Activated CD4-positive, CD25-positive, alpha-beta regulatory T cell treated with anti-CD3 and anti-CD28 coated beads, Interleukin-2, amount 50 U/mL, for 72 hours (primary cell): ENCODE results near the gene RXFP4.
A peak's percentile ranks its signal among the peaks of the same experiment; 100 is the strongest.
"Not testable (repeated sequence)": the region's sequence is repeated elsewhere in the genome, so short reads cannot be mapped to it uniquely, and the experiment has no call there.

ENCODE experiments used
- DNase-seq: peaks from one replicate; pipeline ENCODE4 v3.0.0; 2021

The RXFP4 gene

DNA sequence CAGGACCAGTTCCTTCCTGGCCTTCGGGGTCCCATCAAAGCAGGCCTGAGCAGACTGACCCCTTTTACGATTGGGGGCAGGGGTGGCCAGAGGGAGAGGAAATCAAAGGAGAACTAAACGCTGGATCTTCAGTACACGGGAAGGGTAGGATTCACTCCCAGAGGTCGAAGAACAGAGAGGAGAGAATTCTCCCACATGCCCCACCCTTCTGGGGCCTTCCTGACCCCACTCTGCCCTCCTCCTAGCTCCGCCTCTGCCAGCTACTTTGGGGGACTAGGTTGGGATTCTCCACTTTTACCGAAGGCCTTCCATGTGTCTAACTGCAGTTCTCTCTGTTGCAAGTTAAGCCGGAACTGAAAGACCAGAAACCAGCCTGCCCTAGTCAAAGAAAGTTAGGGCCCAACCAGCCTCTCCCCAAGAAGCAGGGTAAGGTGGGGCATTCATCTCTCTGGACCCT, 37.6 kb downstream of the RXFP4 start:
- no peak for DNase-seq

DNA sequence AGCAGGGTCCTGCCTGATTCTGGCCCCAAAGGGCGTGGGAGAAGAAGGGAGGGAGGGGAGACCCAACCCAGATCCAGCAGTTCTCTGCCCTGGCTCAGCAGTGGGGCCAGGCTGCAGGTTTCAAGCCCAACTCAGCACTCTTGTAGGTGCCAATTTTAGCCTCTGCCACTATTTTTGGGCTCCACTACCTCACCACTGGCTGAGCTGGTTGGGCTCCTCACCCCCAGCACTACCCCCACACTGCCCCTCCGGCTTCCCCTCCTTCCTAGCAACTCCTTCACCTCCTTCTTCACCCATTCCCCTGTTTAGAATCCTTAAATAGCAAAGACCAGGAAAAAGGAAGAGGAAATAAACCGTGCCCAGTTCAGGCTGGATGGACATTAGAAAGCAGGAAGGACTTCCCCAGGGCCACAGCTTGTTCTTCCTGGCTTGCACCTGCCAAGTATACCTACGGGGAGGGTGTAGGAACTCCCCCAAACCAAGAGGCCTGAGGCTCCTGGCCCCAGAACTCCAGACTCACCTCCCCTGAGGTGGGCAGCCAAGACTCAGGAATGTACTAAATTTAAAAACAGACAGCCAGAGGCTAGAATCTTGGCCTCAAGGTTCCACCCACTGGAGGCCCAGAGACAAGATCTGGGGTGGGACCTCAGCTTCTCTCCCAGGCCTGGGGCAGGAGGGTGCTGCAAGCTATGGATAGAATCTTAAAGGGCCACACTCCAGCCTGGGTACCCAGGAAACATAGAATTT, 38.3 kb downstream of the RXFP4 start:
- DNase-seq: no peak

DNA sequence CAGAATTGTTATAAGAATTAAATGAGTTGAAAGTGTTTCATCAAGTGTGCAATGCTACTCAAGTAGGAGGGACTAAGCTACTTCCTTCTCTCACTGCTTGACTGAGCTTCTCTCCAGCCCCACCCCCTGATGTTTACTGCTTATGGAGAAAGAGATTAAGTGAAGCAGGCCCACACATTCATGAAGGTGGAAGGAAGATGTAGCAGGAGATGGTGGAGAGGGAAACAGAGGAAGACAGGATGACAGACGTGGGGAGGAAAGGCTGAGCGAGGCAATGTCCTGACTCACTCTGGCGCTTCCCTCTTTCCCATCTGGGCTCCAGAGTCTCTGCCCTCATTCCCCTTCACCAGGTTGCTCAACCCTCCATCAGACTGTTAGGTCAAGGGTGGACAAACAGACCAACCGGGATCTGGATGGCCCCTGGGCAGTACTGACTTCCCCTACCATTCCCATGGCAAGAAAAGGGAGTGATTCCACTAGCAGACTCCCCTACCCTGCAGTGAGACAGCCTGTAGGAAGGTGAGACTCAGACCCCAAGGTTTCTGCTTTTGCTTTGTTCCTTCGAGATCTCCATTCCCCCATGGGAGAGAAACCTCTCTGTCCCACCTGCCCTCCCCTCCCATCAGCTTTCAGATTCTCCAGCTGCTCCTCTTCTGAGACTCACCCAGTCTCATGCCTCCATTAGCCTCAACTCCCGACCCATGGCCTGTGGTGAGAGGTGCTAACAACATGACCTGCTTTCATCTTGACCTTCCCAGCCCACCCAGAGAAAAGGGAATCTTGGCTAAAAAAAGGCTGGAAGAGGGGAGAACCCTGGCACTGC, 40.0 kb downstream of the RXFP4 start:
- DNase-seq: no peak

DNA sequence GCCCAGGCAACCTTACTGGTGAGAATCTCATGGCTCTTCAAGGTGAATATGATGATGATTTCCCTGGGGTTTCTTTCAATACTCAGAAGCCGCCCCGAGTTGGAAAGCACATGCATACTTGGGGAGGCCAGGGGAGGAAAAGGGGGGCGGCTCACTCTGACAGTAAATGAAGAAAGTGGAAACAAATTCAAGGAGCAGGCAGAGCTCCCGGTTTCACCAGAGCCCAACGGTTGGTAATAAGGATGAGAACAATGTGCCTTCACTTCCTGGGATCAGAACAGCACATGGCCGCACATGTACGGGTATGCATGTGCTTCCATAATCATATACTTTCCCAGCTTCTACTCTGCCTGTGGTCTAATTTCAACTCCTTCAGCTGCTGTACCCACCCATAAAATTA, 40.7 kb downstream of the RXFP4 start:
- DNase-seq: no peak

DNA sequence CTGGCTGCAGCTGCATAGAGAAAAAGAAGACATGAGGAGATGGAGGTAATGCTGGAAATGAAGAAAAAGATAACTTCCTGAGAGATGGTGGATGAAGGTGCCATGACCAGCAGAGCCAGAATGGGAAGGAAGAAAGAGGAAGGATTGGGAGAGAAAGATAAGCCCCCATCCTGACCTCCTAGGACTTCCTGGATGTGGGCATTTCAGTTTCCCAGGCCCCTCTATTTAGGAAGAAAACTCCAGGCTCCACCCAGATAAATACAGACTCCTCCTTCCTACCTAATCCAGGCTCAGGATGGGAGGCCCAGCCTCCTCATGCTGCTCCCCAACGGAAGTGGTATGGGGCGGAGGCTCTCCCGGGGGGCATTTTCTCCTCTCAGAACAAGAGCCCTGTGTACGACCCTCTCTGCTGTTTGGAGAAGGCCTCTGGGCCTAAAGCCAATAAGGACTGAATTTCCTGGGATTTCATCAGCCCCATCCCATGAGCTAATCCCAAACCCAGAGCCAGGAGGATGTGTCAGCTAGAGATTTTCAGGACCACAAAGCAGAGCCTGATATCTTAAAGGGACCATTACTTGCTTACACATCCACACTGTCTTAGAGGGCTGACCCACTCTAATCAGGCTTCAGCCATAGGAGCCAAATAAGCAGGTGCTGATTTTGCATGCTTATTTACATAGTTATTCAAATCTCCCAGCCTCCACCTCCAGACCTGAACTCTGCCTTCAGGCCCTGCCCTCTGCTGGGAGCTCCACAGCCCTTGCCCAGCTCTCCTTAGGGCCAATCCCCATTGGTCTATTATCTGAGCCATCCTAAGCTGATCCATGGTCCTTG, 42.0 kb downstream of the RXFP4 start:
- DNase-seq: no peak

DNA sequence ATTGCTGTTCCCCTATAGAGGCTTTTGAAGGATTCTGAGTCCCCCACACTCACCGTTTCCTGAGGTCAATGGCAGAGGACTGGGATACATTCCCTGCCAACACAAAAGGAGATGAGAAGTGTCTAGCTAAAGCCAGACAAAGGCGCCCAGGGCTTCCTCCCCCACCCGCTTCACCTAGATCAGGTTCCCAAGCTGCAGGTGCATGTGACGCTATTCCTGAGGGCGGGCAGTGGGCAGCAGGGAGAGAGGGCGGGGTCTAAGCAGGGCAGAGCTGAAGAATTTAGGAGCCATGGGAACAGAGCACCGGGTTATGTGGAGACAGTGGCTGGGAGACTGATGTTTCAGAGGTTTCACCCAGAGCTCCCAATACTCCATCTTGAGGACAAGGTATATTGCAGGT, 42.9 kb downstream of the RXFP4 start:
- no peak for DNase-seq

DNA sequence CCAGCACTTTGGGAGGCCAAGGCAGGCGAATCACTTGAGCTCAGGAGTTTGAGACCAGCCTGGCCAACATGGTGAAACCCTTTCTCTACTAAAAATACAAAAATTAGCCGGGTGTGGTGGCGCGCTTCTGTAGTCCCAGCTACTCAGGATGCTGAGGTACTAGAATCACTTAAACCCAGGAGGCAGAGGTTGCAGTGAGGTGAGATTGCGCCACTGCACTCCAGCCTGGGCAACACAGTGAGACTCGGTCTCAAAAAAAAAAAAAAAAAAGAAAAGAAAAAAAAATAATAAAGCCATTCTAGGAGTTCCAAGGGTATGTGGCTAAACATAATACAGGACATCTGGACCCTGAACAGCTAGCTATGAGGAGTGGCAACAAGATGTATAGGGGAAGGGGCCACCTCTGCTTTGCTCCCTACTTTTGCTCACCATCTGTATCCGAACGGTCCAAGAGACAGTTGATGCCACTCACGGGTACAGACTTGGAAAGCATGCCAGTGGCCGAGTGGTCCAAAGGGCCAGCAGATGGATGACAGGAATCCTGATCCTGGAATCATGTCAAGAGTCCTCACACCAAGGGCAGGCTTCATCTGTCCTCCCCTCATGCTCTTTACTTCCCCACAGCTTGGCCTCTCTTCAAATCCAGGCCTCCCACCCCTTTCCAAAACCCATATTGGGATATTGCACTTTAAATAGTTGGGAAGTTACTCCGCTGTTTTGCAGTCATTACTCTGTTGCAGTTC, 43.6 kb downstream of the RXFP4 start:
- DNase-seq: not testable (repeated sequence)

DNA sequence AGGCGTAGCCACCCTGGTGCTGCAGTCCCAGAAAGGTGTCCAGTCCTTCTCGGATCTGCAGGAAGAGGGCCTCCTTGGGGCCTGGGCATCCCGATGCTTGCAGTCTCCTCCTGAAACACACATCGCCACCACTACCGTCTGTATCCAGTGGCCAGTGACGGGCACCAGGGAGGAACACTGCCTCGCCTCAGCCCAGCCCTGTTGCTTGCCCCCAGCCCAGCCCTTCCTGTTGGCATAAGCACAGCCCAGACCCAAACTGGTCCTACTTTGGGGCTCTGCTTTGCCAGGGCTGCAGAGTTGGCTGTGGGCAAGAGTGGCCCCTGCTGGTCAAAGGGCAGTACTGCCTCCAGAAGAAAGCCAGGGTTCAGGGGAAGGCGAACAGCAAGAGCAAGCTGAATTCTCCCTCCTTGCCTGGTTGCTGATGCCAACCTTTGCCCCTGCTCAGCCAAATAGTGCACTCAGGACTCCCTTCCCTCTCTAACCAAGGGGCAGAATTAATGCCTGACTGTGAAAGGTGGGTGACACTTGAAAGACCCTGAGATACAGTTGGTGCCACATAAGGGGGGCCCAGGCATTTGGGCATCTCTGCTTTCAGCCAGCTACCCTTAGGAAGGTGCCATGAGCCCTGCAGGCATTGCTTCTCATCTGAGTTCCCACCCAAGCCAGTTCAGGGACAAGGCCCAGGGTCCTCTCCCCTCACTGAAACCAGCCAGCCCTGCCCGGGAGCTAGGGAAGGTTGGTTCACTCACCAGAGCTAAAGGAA, 48.0 kb downstream of the RXFP4 start:
- peak; percentile 81 for DNase-seq

DNA sequence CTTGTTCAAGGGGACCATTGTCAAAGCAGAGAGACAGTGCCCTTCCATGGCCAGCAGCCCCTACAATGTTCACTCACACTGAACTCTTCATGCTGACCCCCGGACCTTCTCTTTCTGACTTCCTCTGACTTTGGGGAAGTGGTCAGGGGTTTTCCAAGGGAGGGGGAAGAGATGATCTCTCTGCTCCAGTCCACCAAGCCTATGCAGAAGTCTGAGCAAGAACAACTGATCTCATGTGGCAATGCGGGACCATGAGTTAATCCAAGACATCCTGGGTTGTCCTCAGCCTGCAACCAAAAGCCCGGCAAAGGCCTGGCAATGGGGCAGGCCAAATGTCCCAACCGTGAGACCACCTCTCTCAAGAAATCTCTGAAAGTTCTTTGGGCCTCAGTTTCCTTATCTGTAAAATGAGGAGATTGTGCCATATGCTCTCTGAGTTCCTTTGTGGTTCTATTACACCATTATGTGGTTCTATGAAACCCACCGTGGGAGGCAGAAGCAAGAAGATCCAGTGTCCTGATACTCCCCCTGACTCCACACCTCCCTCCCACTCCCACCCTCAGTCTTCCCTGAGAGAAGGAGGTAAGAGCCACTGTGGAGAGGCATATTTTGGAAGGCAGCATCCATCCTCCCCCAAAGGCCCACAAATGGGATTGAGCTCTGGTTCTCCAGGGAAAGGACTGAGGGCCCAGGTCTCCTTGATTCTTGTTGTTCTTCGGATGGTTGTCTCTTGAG, 48.7 kb downstream of the RXFP4 start:
- DNase-seq: no peak
